GM18526 (cell line): ENCODE results near the gene PGA3.
"Not testable (repeated sequence)": the region's sequence is repeated elsewhere in the genome, so short reads cannot be mapped to it uniquely, and the experiment has no call there.

Source experiments
- POLR2A ChIP-seq: IDR thresholded peaks from 3 replicates; pipeline ENCODE4 v1.6.1; 2011; ENCODE audit not compliant: insufficient read length; ENCODE audit errors: extremely low read depth

The PGA3 gene

GRCh38 chr11:61193596-61193995 lies 9.7 kb upstream of the PGA3 start:
- no peak for TF ChIP-seq POLR2A

GRCh38 chr11:61194169-61194671 lies 9.1 kb upstream of the PGA3 start:
- no peak for TF ChIP-seq POLR2A

DNA sequence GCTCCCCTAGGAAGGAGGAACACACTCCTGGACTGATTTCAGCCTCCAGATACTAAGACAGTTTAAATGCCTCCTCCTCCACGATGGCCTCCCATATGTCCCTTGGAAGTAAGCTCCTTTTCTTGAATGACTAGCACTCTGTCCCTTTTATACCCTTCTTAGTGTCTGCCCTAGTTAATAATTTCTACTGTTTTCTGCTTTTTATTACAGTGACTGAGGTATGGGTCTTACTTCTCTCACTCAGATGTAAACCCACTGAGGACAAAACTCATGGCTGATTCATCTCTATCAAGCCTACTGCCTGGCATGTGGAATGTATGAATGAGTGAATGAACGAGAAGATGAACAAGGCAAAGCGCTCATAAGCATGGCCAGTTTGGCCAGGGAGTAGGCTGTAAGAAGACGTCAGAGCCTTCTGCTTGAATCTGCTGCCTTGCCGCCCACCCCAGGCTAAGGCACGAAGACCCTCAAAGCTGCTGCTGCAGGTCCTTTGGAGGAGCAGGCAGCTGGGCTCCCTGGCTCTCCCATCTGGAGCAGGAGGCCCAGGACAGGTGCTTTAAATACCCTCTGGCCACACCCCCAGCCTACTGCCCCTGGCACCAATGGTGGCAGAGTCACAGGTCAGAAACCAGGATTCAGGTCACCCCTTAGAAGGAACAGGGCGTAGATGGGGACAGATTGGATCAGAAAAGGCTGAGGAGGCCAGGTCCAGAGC lies 8.2 kb upstream of the PGA3 start:
- no peak for TF ChIP-seq POLR2A

- TF ChIP-seq POLR2A = no peak
These were observed 7.6 kb upstream of the PGA3 start for GRCh38 chr11:61195719-61196118.

DNA sequence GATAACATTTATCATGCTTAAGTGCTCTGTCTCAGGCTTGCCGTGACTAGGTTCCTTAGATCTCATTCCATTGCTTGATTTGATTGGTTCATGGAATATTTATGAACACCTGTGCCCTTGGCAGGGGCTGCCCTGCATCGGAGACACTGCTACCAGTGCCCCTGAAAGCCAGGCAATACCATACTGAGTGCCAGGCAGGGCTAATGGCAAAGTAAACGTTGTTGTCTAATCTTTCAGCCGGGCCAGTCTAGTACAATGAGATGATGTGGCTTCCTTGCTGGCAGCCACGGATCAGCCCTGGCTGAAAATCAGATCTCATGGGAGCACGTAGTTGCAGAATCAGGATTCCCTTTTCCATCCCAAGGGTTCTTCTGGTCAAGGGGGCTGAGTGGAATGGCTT lies 5.0 kb upstream of the PGA3 start:
- TF ChIP-seq POLR2A = no peak

DNA sequence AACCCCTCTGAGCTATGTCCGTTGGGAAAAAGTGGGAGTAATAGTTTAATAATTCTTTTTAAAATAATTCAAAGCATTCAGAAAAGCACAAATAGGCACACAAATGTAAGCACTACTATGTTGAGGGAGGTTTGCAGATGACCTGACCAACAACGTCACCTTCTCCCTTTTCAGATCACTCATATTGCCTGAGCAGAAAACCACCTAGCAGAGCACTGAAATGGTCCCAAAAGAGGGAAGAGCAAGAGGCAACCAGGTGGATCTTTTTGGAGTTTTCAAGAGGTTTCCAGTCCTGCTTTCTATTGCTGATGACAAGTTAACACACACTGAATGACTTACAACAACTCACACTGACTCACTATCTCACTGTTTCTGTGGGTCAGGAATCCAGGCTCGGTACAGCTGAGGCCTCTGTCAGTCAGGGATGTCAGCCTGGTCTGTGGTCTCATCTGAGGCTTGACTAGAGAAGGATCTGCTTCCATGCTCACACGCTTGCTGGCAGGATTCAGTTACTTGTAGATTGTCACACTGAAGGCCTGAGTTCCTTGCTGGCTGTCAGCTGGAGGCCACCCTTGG lies 4.3 kb upstream of the PGA3 start:
- no peak for TF ChIP-seq POLR2A

- no peak for TF ChIP-seq POLR2A
These were observed 1.8 kb upstream of the PGA3 start for GRCh38 chr11:61201476-61201875.

DNA sequence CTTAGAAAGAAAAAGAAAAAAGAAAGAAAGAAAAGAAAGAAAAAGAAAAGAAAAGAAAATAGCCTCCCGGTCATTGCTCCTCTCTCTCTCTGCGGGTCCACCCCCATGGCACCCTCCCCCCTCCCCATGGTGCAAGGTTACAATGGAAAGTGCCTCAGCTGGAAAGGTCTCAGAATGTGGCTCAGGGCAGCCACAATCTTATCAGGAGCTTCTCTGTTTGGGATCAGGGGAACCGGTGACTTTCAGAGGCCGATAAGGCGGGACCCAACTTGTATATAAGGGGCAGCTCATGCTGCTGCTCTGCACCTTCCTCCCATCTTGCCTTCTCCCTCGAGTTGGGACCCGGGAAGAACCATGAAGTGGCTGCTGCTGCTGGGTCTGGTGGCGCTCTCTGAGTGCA lies 18.7 kb downstream of the PGA3 start, which contains the start of gene PGA4:
Gene PGA4 (plus strand): TSS at position 301 of the 400 bp plus-strand sequence. CDS start 54 bp downstream, at position 355.
- not testable (repeated sequence) for TF ChIP-seq POLR2A

DNA sequence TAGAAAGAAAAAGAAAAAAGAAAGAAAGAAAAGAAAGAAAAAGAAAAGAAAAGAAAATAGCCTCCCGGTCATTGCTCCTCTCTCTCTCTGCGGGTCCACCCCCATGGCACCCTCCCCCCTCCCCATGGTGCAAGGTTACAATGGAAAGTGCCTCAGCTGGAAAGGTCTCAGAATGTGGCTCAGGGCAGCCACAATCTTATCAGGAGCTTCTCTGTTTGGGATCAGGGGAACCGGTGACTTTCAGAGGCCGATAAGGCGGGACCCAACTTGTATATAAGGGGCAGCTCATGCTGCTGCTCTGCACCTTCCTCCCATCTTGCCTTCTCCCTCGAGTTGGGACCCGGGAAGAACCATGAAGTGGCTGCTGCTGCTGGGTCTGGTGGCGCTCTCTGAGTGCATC lies 37.6 kb downstream of the PGA3 start, which contains the start of gene PGA5:
Gene PGA5 (plus strand): TSS at position 301 of the 400 bp plus-strand sequence. CDS start 52 bp downstream, at position 353.
- TF ChIP-seq POLR2A = not testable (repeated sequence)

DNA sequence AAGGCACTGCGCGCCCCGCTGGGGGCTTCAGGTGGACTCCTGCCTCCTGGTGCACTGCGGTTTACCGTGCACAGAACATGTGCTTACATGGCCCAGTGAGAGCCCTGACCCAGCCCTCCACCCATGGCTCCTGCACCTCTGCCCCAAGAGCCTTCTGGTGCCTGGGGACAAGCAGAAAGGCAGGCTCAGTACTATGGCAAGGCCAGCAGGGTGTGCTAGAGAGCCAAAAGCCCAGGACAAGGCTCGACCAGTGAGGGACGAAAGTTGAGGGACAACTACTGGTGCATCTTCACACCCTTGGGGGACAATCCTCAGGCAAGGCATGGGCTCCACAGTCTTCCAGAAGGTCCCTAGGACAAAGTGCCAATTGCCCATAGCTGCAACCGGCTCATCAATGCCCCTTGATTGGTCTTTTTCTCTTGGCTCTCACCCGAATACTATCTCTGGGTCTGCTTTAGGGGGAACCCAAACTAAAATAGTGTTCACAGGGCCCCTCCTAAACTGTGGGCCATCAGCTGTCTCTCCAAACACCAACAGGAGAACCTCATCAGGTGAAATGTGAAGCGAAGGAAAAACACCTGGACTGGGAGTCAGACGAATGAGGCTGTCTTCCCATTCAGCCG lies 51.2 kb downstream of the PGA3 start:
- no peak for TF ChIP-seq POLR2A

GRCh38 chr11:61256710-61257482 lies 53.6 kb downstream of the PGA3 start:
- TF ChIP-seq POLR2A = no peak

DNA sequence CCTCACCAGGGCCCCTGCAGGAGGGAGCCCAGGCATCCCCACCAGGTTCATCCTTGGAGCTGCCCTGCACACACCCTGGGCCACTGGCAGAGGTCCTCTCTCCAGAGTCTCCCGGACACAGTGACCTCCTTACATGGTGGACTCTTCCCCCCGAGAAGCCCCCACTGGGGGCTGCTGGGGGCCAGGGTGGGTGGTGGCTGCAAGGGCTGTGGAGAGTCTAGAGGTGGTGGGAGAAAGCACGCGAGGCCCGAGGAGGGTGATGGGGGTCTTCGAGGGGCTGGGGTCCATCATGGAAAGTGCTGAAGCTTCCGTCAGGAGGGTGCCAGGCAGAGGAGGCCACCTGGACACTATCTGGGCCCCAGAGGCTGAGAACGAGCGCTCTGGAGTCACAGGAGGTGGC lies 55.2 kb downstream of the PGA3 start:
- TF ChIP-seq POLR2A = no peak

DNA sequence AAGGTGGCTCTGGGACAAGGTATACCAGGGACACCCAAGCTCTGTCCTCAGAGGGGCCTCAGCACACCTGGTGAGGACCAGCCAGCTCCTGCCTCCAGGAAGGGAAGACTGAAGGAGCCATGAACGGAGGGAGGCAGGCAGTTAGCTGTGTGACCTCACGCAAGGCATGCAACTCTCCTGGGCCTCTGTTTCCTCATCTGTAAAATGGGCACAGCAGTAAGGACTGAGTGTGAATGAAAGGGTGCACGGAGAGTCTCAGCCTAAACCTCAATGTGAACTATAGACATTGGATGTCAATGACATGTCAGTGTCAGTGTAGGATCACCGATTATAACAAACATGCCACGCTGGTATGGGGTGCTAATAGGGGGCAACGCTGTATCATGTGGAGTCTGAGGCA lies 56.0 kb downstream of the PGA3 start:
- no peak for TF ChIP-seq POLR2A
